ENCODE data around the gene ARID4A. TPM values are rescaled to one million over a fixed set of nuclear protein-coding genes. Genes with fewer than 3 reads are reported as not detected.

The ARID4A gene
- total RNA-seq, 4 donors from 2014 or later, result 12.6 to 33.7 (median 18.5) TPM

GRCh38 chr14:58395812-58396788 lies 97.7 kb downstream of the ARID4A start, which contains the start of gene TOMM20L:
Gene TOMM20L (plus strand): TSS chr14:58395930. CDS start chr14:58395958, 28 bp downstream.
- peak; percentile 92 for ATAC-seq (ENCODE audit: low FRiP score)
- TF ChIP-seq CTCF (IDR thresholded peaks at IDR 0.05), result peak in 2 of 3 donors; percentile 87 to 92
- DNase-seq (ENCODE audit: low spot score), result peak; percentile 36

GRCh38 chr14:58397156-58397555 lies 98.8 kb downstream of the ARID4A start:
- no peak for TF ChIP-seq CTCF (IDR thresholded peaks at IDR 0.05)
- no peak for ATAC-seq (ENCODE audit: low FRiP score)

GRCh38 chr14:58398495-58398894 lies 100.1 kb downstream of the ARID4A start:
- TF ChIP-seq CTCF (IDR thresholded peaks at IDR 0.05), result no peak
- no peak for DNase-seq (ENCODE audit: low spot score)

More at GRCh38 chr14:58397156-58397555, 98.8 kb downstream of the ARID4A start:
- no peak for DNase-seq (ENCODE audit: low spot score)

GRCh38 chr14:58398895-58399294 lies 100.5 kb downstream of the ARID4A start:
- DNase-seq (ENCODE audit: low spot score), result no peak
- no peak for TF ChIP-seq CTCF (IDR thresholded peaks at IDR 0.05)
- no peak for ATAC-seq (ENCODE audit: low FRiP score)

More at GRCh38 chr14:58398495-58398894, 100.1 kb downstream of the ARID4A start:
- ATAC-seq (ENCODE audit: low FRiP score), result no peak

GRCh38 chr14:58401587-58401986 lies 103.2 kb downstream of the ARID4A start:
- ATAC-seq (ENCODE audit: low FRiP score) (no peak), DNase-seq (ENCODE audit: low spot score) (no peak)
- TF ChIP-seq CTCF (IDR thresholded peaks at IDR 0.05), result no peak

- no peak for DNase-seq (ENCODE audit: low spot score)
- ATAC-seq (ENCODE audit: low FRiP score), result no peak
- TF ChIP-seq CTCF (IDR thresholded peaks at IDR 0.05), result no peak
Observed at GRCh38 chr14:58408681-58409215, 110.4 kb downstream of the ARID4A start.

All from omental fat pad (tissue), 4 donors.